Endothelial cell (in vitro differentiated cells): ENCODE results near the gene TMEM132E. TPM values are rescaled to one million over a fixed set of nuclear protein-coding genes. Genes with fewer than 3 reads are reported as not detected.

ENCODE experiments used
- DNase-seq: peaks from one replicate; pipeline ENCODE4 v3.0.0; 2021; ENCODE audit warnings: low spot score
- H3K27ac Mint-ChIP-seq: one replicate; pipeline ENCODE4 v1.8.0; 2021; ENCODE audit warnings: mixed read lengths, inconsistent platforms; ENCODE audit not compliant: unreplicated experiment
- H3K27me3 Mint-ChIP-seq: one replicate; pipeline ENCODE4 v1.8.0; 2021; ENCODE audit warnings: mild to moderate bottlenecking, moderate library complexity, mixed read lengths, inconsistent platforms; ENCODE audit not compliant: unreplicated experiment
- H3K36me3 Mint-ChIP-seq: one replicate; pipeline ENCODE4 v1.8.0; 2021; ENCODE audit warnings: mild to moderate bottlenecking, low read depth, mixed read lengths, inconsistent platforms; ENCODE audit not compliant: unreplicated experiment
- H3K4me1 Mint-ChIP-seq: one replicate; pipeline ENCODE4 v1.8.0; 2021; ENCODE audit warnings: mild to moderate bottlenecking, mixed read lengths, inconsistent platforms; ENCODE audit not compliant: unreplicated experiment
- H3K4me3 Mint-ChIP-seq: one replicate; pipeline ENCODE4 v1.8.0; 2021; ENCODE audit warnings: mild to moderate bottlenecking, mixed read lengths, inconsistent platforms; ENCODE audit not compliant: unreplicated experiment
- H3K9me3 Mint-ChIP-seq: one replicate; pipeline ENCODE4 v1.8.0; 2021; ENCODE audit warnings: mixed read lengths, inconsistent platforms; ENCODE audit not compliant: unreplicated experiment
- total RNA-seq: library from RNA; stranded (reverse); fragmentation: NEBNext Ultra II Directional; extraction: Animal tissue kit (Norgen Biotek cat#: 25700); gene quantifications from one replicate; pipeline ENCODE4 v1.2.1, GENCODE V29; 2021; ENCODE audit not compliant: unreplicated experiment
- TF ChIP-seq, protein P1 (sequence below): fragments of 200-600 bp; sonication (generic); IDR thresholded peaks from one replicate; pipeline ENCODE4 v1.5.0; 2021; ENCODE audit warnings: antibody characterized with exemption; ENCODE audit not compliant: unreplicated experiment

Gene TMEM132E
- total RNA-seq, 1 donor from 2014 or later = 0.08 TPM

DNA sequence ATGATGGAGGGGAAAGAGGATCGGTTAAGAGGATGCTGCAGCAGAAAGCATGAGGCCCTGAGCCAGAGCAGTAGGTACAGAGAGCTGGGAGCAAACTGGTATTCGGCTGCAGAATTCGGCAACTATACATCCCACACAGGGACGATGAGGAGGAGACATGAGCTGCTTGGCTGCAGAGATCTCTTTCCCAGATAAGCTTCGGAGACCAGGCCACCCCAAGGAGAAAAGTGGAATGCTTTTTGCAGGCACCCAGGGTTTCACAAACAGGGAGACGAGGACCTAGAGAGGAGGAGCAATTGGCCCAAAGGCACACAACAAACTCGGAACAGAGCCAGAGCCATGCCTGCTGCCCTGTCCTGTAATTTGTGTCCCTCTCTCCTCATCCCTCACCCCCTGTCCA, 62.0 kb downstream of the TMEM132E start:
- Mint-ChIP-seq H3K4me3 (no peak overlapping the region), H3K27me3 (peaks cover 9% of the 10 kb centered on the region), H3K36me3 (no peaks in the 10 kb centered on the region), H3K9me3 (no peaks in the 10 kb centered on the region), H3K27ac (no peak overlapping the region), H3K4me1 (no peaks in the 10 kb centered on the region)
- TF ChIP-seq, protein P1, sequence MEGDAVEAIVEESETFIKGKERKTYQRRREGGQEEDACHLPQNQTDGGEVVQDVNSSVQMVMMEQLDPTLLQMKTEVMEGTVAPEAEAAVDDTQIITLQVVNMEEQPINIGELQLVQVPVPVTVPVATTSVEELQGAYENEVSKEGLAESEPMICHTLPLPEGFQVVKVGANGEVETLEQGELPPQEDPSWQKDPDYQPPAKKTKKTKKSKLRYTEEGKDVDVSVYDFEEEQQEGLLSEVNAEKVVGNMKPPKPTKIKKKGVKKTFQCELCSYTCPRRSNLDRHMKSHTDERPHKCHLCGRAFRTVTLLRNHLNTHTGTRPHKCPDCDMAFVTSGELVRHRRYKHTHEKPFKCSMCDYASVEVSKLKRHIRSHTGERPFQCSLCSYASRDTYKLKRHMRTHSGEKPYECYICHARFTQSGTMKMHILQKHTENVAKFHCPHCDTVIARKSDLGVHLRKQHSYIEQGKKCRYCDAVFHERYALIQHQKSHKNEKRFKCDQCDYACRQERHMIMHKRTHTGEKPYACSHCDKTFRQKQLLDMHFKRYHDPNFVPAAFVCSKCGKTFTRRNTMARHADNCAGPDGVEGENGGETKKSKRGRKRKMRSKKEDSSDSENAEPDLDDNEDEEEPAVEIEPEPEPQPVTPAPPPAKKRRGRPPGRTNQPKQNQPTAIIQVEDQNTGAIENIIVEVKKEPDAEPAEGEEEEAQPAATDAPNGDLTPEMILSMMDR = no peak
- no peak for DNase-seq

DNA sequence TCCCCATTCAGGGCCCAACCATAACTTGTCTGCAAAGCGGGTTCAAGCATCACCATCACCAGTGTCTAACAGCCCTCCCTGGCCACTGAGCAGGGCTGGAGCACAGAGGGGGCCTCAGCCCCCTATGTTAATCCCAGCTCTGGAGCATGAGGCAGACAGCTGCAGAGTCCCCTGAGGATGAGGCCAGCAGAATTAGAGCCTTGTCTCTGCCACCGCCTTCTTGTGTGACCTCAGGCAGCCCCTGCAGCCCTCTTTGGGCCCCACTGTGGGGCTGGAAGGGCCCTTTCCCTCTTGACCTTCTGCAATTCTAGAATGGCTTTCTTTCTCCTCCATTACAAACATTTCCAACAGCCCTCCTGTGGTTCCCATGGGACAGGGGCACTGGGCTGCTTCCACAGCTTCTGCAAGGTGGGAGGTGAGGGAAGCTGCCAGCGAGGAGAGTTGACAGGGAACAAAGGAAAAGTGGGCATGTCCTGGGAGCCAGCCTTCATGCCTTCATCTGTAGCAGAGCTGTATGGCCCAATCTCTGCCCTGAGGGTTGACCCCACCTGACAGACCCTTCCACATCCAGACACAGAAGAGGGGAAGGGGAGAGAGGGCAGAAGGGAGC, 65.7 kb downstream of the TMEM132E start:
- no peaks in the 10 kb centered on the region for H3K36me3 Mint-ChIP-seq
- peaks cover 8% of the 10 kb centered on the region for H3K27me3 Mint-ChIP-seq
- TF ChIP-seq, protein P1 = no peak
- H3K4me1 Mint-ChIP-seq = no peaks in the 10 kb centered on the region
- H3K9me3 Mint-ChIP-seq = no peaks in the 10 kb centered on the region
- no peak overlapping the region for H3K4me3 Mint-ChIP-seq
- no peak for DNase-seq
- no peak overlapping the region for H3K27ac Mint-ChIP-seq

- Mint-ChIP-seq H3K9me3 (no peaks in the 10 kb centered on the region), H3K36me3 (no peaks in the 10 kb centered on the region), H3K27ac (no peak overlapping the region), H3K27me3 (peaks cover 8% of the 10 kb centered on the region), H3K4me3 (no peak overlapping the region), H3K4me1 (no peaks in the 10 kb centered on the region)
- DNase-seq = no peak
- TF ChIP-seq, protein P1 = no peak
Measured at GRCh38 chr17:34645594-34645993, 66.2 kb downstream of the TMEM132E start.

DNA sequence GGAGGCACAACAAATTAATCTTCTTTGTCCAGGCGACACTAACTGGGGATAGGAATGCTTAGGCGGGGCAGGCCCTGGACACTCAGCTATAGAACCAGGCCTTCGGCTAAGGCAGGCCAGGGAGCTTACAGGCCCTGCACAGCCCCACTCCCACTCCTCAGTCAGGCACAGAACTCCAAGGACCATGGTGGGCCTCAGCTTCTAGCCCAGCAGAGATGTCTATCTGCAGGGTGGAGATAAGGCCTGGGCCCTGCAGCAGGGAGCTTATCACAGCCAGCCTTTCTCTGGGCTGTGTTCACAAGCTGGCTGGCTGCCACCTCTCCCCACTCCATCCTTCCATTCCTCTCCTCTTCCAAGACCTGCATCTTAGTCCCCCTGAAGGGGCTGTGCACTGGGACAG, 68.1 kb downstream of the TMEM132E start:
- Mint-ChIP-seq H3K9me3 (no peaks in the 10 kb centered on the region), H3K36me3 (no peaks in the 10 kb centered on the region), H3K27me3 (peaks cover 7% of the 10 kb centered on the region), H3K27ac (no peak overlapping the region), H3K4me1 (no peaks in the 10 kb centered on the region), H3K4me3 (no peak overlapping the region)
- DNase-seq = no peak
- TF ChIP-seq, protein P1 = no peak

GRCh38 chr17:34650051-34650750, 70.8 kb downstream of the TMEM132E start:
- Mint-ChIP-seq H3K4me1 (no peaks in the 10 kb centered on the region), H3K36me3 (no peaks in the 10 kb centered on the region), H3K27ac (no peak overlapping the region), H3K4me3 (no peak overlapping the region), H3K9me3 (no peaks in the 10 kb centered on the region), H3K27me3 (peaks cover 9% of the 10 kb centered on the region)
- TF ChIP-seq, protein P1 = no peak
- no peak for DNase-seq
